SK-N-SH treated with all-trans-retinoic acid at 6 μM for 48 hours (cell line): ENCODE results near the gene LAD1.

ENCODE experiments used
- ATAC-seq: fragments of 200-7000 bp; cut with Tn5 transposase; 3 replicates; pipeline ENCODE4 v1.9.1; 2020; ENCODE audit warnings: mild to moderate bottlenecking, moderate library complexity
- BACH2 ChIP-seq: fragments of 250-450 bp; sonication (Bioruptor Pico); IDR thresholded peaks from 2 replicates; pipeline ENCODE4 v1.9.0; 2021; ENCODE audit warnings: mild to moderate bottlenecking, borderline replicate concordance
- CSDC2 ChIP-seq: fragments of 250-450 bp; sonication (Bioruptor Pico); IDR thresholded peaks from 2 replicates; pipeline ENCODE4 v1.5.0; 2020; ENCODE audit warnings: mild to moderate bottlenecking, moderate library complexity
- ESRRG ChIP-seq: fragments of 250-450 bp; sonication (Bioruptor Pico); IDR thresholded peaks from 2 replicates; pipeline ENCODE4 v1.6.1; 2021; ENCODE audit warnings: mild to moderate bottlenecking
- GLIS3 ChIP-seq: fragments of 250-450 bp; sonication (Bioruptor Pico); IDR thresholded peaks from 2 replicates; pipeline ENCODE4 v1.5.0; 2020; ENCODE audit warnings: mild to moderate bottlenecking, moderate library complexity
- ISL1 ChIP-seq: fragments of 250-450 bp; sonication (Bioruptor Pico); IDR thresholded peaks from 2 replicates; pipeline ENCODE4 v2.1.2; 2022; ENCODE audit warnings: mild to moderate bottlenecking, moderate library complexity
- OSR1 ChIP-seq: fragments of 250-450 bp; sonication (Bioruptor Pico); IDR thresholded peaks from 2 replicates; pipeline ENCODE4 v1.8.0; 2022; ENCODE audit warnings: moderate library complexity, mild to moderate bottlenecking, inconsistent platforms
- PPARA ChIP-seq: fragments of 250-450 bp; sonication (Bioruptor Pico); IDR thresholded peaks from 2 replicates; pipeline ENCODE4 v1.5.0; 2020; ENCODE audit warnings: mild to moderate bottlenecking, borderline replicate concordance
- RARB ChIP-seq: fragments of 250-450 bp; sonication (Bioruptor Pico); IDR thresholded peaks from 2 replicates; pipeline ENCODE4 v1.8.0; 2021; ENCODE audit warnings: mild to moderate bottlenecking, moderate library complexity
- SNAI2 ChIP-seq: fragments of 250-450 bp; sonication (Bioruptor Pico); IDR thresholded peaks from 2 replicates; pipeline ENCODE4 v1.5.0; 2020; ENCODE audit warnings: mild to moderate bottlenecking, moderate library complexity
- TCF4 ChIP-seq: fragments of 250-450 bp; sonication (Bioruptor Pico); IDR thresholded peaks from 2 replicates; pipeline ENCODE4 v1.8.0; 2021; ENCODE audit warnings: mild to moderate bottlenecking, moderate library complexity, borderline replicate concordance
- TOX ChIP-seq: fragments of 250-450 bp; sonication (Bioruptor Pico); IDR thresholded peaks from 2 replicates; pipeline ENCODE4 v1.8.0; 2021; ENCODE audit warnings: mild to moderate bottlenecking, moderate library complexity, borderline replicate concordance
- ZC3H10 ChIP-seq: fragments of 250-450 bp; sonication (Bioruptor Pico); IDR thresholded peaks from 2 replicates; pipeline ENCODE4 v1.5.1; 2021; ENCODE audit warnings: mild to moderate bottlenecking, moderate library complexity
- ZFP3 ChIP-seq: fragments of 250-450 bp; sonication (Bioruptor Pico); IDR thresholded peaks from 2 replicates; pipeline ENCODE4 v1.5.0; 2020; ENCODE audit warnings: mild to moderate bottlenecking, moderate library complexity
- ZFP30 ChIP-seq: fragments of 450-650 bp; formaldehyde crosslinking; IDR thresholded peaks from 2 replicates; pipeline ENCODE4 v1.5.0; 2022; ENCODE audit warnings: mild to moderate bottlenecking, moderate library complexity
- ZNF565 ChIP-seq: fragments of 450-650 bp; formaldehyde crosslinking; conservative IDR thresholded peaks from 2 replicates; pipeline ENCODE4 v1.5.0; 2020; ENCODE audit warnings: low read depth, mild to moderate bottlenecking, moderate library complexity
- ZNF70 ChIP-seq: fragments of 450-650 bp; formaldehyde crosslinking; IDR thresholded peaks from 2 replicates; pipeline ENCODE4 v1.5.0; 2020; ENCODE audit warnings: mild to moderate bottlenecking, moderate library complexity
- TF ChIP-seq, protein P1 (sequence below): fragments of 250-450 bp; sonication (Bioruptor Pico); IDR thresholded peaks from 2 replicates; pipeline ENCODE4 v1.5.0; 2020; ENCODE audit warnings: mild to moderate bottlenecking, moderate library complexity
- TF ChIP-seq, protein P2 (sequence below): fragments of 250-450 bp; sonication (Bioruptor Pico); IDR thresholded peaks from 2 replicates; pipeline ENCODE4 v1.8.0; 2021; ENCODE audit warnings: low read depth, mild to moderate bottlenecking, moderate library complexity, borderline replicate concordance
- TF ChIP-seq, protein P3 (sequence below): fragments of 250-450 bp; sonication (Bioruptor Pico); IDR thresholded peaks from 2 replicates; pipeline ENCODE4 v1.5.1; 2020; ENCODE audit warnings: low read depth, mild to moderate bottlenecking, moderate library complexity
- TF ChIP-seq, protein P4 (sequence below): fragments of 250-450 bp; sonication (Bioruptor Pico); IDR thresholded peaks from 2 replicates; pipeline ENCODE4 v1.8.0; 2020; ENCODE audit warnings: mild to moderate bottlenecking, moderate library complexity, borderline replicate concordance

The LAD1 gene

DNA sequence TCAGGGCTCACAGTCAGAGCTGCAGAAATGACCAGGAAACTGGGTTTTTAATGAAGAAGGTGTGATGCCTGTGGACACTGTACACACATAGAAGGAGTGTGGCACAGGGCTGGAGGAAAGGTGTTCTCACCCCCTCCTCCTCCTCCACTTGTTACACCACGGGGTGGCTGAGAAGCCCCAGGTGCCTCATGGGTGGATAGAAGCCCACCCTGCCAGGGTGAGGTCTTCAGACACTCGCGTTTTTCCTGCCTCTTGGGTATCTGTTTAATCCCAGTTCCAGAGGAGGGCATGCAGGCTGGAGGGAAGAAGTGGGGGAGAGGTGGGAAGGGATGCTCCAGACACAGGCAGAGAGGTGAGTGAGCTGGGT, 9.7 kb upstream of the LAD1 start:
- ATAC-seq: no peak
- TF ChIP-seq ZNF70 (CRISPR knock-in tag) (no peak), CSDC2 (no peak), OSR1 (no peak), SNAI2 (no peak), BACH2 (CRISPR knock-in tag) (no peak), GLIS3 (no peak), PPARA (CRISPR knock-in tag) (no peak)
- TF ChIP-seq, protein P1, sequence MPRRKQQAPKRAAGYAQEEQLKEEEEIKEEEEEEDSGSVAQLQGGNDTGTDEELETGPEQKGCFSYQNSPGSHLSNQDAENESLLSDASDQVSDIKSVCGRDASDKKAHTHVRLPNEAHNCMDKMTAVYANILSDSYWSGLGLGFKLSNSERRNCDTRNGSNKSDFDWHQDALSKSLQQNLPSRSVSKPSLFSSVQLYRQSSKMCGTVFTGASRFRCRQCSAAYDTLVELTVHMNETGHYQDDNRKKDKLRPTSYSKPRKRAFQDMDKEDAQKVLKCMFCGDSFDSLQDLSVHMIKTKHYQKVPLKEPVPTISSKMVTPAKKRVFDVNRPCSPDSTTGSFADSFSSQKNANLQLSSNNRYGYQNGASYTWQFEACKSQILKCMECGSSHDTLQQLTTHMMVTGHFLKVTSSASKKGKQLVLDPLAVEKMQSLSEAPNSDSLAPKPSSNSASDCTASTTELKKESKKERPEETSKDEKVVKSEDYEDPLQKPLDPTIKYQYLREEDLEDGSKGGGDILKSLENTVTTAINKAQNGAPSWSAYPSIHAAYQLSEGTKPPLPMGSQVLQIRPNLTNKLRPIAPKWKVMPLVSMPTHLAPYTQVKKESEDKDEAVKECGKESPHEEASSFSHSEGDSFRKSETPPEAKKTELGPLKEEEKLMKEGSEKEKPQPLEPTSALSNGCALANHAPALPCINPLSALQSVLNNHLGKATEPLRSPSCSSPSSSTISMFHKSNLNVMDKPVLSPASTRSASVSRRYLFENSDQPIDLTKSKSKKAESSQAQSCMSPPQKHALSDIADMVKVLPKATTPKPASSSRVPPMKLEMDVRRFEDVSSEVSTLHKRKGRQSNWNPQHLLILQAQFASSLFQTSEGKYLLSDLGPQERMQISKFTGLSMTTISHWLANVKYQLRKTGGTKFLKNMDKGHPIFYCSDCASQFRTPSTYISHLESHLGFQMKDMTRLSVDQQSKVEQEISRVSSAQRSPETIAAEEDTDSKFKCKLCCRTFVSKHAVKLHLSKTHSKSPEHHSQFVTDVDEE (CRISPR knock-in tag): no peak
- TF ChIP-seq, protein P2, sequence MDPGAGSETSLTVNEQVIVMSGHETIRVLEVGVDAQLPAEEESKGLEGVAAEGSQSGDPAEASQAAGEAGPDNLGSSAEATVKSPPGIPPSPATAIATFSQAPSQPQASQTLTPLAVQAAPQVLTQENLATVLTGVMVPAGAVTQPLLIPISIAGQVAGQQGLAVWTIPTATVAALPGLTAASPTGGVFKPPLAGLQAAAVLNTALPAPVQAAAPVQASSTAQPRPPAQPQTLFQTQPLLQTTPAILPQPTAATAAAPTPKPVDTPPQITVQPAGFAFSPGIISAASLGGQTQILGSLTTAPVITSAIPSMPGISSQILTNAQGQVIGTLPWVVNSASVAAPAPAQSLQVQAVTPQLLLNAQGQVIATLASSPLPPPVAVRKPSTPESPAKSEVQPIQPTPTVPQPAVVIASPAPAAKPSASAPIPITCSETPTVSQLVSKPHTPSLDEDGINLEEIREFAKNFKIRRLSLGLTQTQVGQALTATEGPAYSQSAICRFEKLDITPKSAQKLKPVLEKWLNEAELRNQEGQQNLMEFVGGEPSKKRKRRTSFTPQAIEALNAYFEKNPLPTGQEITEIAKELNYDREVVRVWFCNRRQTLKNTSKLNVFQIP: no peak
- TF ChIP-seq, protein P3, sequence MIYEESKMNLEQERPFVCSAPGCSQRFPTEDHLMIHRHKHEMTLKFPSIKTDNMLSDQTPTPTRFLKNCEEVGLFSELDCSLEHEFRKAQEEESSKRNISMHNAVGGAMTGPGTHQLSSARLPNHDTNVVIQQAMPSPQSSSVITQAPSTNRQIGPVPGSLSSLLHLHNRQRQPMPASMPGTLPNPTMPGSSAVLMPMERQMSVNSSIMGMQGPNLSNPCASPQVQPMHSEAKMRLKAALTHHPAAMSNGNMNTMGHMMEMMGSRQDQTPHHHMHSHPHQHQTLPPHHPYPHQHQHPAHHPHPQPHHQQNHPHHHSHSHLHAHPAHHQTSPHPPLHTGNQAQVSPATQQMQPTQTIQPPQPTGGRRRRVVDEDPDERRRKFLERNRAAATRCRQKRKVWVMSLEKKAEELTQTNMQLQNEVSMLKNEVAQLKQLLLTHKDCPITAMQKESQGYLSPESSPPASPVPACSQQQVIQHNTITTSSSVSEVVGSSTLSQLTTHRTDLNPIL (CRISPR knock-in tag): no peak

DNA sequence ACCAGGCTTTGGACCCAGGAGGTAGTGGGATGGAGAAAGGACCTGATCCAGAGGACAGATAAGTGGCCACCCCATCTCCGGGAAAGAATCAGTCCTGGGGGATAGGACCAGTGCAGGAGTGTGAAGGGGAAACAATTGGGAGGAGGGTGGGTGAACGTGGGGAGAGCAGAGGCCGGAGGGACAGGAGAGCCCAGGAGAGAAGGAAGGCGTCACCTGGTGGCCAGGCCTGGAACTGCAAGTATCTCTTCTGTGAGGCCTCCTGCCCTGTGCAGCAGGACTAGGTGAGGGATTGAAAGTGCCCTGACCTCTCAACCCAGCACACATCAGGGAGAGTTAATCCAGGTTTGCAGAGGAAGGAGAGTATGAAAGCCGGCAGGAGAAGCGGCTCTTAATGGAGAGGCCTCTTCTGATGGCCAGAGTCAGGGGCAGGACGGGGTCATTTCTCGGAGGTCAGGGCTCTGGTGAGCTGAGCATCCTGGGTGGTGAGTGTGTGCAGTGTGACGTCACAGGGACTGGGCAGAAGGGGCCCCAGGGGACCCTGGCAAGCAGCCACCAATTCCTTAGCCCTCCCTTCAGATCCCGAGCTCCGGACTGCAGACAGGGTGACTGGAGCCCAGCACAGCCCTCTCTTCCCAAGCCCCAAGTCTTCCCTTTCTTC, 9.2 kb upstream of the LAD1 start:
- TF ChIP-seq ZC3H10 (no peak), PPARA (CRISPR knock-in tag) (no peak), ZFP3 (CRISPR knock-in tag) (no peak), GLIS3 (no peak), ZNF565 (CRISPR knock-in tag) (no peak), TOX (CRISPR knock-in tag) (no peak)
- TF ChIP-seq, protein P4, sequence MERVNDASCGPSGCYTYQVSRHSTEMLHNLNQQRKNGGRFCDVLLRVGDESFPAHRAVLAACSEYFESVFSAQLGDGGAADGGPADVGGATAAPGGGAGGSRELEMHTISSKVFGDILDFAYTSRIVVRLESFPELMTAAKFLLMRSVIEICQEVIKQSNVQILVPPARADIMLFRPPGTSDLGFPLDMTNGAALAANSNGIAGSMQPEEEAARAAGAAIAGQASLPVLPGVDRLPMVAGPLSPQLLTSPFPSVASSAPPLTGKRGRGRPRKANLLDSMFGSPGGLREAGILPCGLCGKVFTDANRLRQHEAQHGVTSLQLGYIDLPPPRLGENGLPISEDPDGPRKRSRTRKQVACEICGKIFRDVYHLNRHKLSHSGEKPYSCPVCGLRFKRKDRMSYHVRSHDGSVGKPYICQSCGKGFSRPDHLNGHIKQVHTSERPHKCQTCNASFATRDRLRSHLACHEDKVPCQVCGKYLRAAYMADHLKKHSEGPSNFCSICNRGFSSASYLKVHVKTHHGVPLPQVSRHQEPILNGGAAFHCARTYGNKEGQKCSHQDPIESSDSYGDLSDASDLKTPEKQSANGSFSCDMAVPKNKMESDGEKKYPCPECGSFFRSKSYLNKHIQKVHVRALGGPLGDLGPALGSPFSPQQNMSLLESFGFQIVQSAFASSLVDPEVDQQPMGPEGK (CRISPR knock-in tag): no peak
- TF ChIP-seq, all 23 proteins: peak for 0
- ATAC-seq: peak; percentile 96

DNA sequence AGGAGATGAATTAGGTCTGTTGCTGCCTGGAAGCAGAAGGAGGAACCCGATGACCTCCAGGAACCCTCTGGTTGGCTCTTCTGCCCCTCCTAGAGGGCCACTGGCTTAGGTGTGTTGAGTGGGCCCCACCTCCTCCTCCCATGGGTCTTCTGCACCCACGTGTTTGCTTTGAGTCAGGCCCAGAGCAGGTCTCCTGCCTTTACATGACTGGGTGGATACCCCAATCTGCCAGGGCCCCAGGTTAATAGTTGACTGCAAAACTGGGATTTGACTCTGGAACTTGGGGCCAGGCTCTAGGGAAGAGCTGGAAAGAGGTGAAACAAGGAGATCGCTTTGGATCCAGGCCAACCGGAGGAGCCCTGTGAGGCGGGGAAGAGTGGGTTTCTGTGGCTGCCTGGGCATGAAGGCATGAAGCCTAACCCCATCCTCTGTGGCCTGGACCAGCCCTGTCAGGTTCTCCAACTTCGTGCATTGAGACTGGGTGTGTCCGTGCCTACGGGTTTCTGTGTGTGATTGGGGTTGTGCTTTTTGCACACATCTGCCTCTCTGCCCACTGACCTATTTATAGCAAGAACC, 7.8 kb upstream of the LAD1 start:
- no peak for ATAC-seq

DNA sequence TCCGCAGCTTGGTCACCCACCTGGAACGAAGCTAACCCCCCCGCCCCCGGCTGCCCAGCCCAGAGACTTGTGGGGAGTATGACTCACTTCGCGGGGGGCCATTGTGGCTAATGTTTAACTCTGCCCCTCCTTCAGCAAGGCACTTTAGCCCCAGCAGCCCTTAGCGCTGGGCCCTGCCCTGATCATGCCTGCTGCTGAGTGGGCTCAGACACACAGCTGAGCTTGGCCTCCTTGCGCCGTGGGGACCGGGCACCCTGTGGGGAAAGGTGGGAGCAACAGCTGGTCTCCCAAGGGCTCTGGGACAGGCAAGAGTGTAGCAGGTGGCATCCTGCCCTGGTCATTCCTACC, 6.3 kb upstream of the LAD1 start:
- ATAC-seq: no peak
- TF ChIP-seq, protein P2: no peak
- TF ChIP-seq ZNF565 (CRISPR knock-in tag) (no peak), ISL1 (CRISPR knock-in tag) (no peak), ZFP3 (CRISPR knock-in tag) (no peak), ZFP30 (CRISPR knock-in tag) (no peak), RARB (CRISPR knock-in tag) (no peak), CSDC2 (no peak), ZC3H10 (no peak), PPARA (CRISPR knock-in tag) (no peak), SNAI2 (no peak), TCF4 (no peak), ESRRG (no peak), OSR1 (no peak)
- TF ChIP-seq, protein P1 (CRISPR knock-in tag): no peak
- TF ChIP-seq, protein P4 (CRISPR knock-in tag): no peak

More for the DNA sequence above, 7.8 kb upstream of the LAD1 start:
- no peak for TF ChIP-seq TOX (CRISPR knock-in tag)
- TF ChIP-seq CSDC2: no peak
- TF ChIP-seq SNAI2: no peak
- TF ChIP-seq ISL1 (CRISPR knock-in tag): no peak
